ENCODE measurements around the gene ANXA5.

DNA sequence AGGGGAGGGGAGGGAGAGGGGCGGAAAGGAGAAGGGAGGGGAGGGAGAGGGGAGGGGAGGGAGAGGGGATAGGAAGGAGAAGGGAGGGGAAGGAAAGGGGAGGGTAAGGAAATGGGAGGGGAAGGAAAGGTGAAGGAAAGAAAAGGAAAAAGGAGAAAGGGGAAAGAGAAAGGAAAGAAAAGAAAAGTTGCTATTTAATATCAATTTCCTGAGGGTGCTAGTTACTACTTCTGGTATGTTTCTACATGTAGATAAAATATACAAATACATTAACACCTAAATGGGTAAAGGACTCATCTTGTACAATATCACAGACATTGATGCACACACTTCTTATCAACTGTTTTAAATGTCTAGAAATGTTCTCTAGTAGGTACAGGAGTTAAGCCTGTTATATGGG is 22.6 kb downstream of the ANXA5 start:
- TF ChIP-seq, protein P1, sequence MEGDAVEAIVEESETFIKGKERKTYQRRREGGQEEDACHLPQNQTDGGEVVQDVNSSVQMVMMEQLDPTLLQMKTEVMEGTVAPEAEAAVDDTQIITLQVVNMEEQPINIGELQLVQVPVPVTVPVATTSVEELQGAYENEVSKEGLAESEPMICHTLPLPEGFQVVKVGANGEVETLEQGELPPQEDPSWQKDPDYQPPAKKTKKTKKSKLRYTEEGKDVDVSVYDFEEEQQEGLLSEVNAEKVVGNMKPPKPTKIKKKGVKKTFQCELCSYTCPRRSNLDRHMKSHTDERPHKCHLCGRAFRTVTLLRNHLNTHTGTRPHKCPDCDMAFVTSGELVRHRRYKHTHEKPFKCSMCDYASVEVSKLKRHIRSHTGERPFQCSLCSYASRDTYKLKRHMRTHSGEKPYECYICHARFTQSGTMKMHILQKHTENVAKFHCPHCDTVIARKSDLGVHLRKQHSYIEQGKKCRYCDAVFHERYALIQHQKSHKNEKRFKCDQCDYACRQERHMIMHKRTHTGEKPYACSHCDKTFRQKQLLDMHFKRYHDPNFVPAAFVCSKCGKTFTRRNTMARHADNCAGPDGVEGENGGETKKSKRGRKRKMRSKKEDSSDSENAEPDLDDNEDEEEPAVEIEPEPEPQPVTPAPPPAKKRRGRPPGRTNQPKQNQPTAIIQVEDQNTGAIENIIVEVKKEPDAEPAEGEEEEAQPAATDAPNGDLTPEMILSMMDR (IDR thresholded peaks at IDR 0.05; ENCODE audit: low read length), result no peak
- no peak for TF ChIP-seq EZH2 (optimal IDR thresholded peaks at IDR 0.05; ENCODE audit: low read depth, low read length)
- TF ChIP-seq EZH2phosphoT487 (IDR thresholded peaks at IDR 0.05; ENCODE audit: low read length), result no peak

Measured in MM.1S (cell line).